HG03280 (cell line): Measurements from ENCODE around the gene CRPPA.

Source experiments
- ATAC-seq: cut with Tn5 transposase; IDR thresholded peaks from one replicate; pipeline ENCODE4 v1.9.1; 2021; ENCODE audit warnings: mild to moderate bottlenecking, moderate library complexity; ENCODE audit not compliant: unreplicated experiment

Gene CRPPA

DNA sequence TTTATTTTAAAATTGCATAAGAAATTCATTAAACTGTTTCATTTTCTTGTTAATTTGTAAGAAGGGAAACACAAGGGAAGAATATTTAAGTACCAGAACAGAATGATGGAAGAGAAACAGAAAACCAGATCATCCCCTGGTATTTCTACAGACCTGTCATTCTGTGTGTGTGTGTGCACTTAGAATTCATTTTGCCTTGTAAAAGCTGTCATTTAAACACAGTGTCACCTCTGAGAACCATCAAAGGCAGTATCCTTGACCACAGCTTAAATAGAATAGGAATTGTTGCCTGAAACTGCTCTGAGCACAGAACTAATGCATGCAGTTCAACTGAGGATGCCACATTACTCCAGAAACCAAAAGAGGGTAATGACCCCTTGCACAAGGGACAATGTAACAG is 6.8 kb upstream of the CRPPA start:
- ATAC-seq = no peak

DNA sequence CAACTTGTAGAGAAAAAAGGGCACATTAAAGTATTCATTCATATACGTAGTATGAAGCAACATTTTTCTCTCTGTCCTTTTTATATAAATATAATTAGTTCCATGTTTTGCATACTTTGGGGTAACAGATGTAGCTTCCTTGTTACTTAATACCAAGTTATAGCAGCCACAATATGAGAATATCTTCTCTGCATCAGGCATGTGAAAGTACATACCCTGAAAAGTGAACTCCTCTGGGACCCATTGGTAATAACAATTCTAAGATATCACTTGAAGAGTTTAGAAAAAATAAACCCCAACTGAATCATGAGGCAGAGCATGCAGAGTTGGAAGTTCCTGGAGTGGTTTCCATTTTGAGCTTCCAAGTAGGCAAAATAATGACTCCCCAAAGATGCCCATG is 2.4 kb upstream of the CRPPA start:
- ATAC-seq = no peak

GRCh38 chr7:16422917-16423316 is 1.6 kb upstream of the CRPPA start:
- ATAC-seq = no peak

- ATAC-seq = no peak
These were observed 731 bp upstream of the CRPPA start for GRCh38 chr7:16422103-16422435.

GRCh38 chr7:16420649-16421332 is 547 bp downstream of the CRPPA start:
- ATAC-seq = peak; percentile 90

GRCh38 chr7:16420329-16420648 is 1.0 kb downstream of the CRPPA start:
- no peak for ATAC-seq

GRCh38 chr7:16419859-16420258 is 1.5 kb downstream of the CRPPA start:
- no peak for ATAC-seq

DNA sequence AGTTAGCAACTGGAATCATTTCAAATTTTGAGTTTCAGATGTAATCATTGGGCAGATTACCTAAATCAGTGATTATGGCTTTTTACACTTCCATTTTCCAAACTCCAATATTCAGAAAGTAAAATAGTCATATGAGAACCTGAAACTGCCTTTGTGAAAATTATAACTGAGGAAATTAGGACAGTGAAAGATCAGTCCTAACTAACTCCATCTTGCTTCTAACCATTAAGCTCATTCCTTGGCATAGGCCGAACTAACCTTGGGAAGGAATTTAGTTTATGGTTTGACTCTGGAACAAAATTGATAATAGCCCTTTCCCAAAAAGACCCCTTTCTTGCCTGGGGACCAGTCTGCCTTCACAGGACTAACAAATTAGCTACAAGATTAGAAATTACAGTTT is 2.2 kb downstream of the CRPPA start:
- ATAC-seq = no peak

DNA sequence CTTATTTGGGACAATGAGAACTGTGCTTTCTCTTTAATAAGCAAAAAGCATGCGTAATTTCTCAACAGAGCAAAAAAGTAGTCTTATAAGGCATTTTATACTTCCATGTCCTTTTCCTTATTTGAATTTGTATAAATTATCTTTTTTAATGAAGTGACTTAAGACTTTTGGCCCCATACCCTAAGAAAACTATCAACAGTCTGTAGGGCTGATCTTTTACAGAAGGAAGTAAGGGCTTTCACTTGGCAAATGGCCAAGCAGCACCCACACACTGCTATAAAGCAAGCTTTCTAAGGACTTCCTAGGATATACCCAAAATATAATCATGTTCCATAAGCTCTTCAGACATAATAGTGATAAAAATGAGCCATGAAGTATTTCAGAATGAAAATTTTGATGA is 3.4 kb downstream of the CRPPA start:
- ATAC-seq = no peak

DNA sequence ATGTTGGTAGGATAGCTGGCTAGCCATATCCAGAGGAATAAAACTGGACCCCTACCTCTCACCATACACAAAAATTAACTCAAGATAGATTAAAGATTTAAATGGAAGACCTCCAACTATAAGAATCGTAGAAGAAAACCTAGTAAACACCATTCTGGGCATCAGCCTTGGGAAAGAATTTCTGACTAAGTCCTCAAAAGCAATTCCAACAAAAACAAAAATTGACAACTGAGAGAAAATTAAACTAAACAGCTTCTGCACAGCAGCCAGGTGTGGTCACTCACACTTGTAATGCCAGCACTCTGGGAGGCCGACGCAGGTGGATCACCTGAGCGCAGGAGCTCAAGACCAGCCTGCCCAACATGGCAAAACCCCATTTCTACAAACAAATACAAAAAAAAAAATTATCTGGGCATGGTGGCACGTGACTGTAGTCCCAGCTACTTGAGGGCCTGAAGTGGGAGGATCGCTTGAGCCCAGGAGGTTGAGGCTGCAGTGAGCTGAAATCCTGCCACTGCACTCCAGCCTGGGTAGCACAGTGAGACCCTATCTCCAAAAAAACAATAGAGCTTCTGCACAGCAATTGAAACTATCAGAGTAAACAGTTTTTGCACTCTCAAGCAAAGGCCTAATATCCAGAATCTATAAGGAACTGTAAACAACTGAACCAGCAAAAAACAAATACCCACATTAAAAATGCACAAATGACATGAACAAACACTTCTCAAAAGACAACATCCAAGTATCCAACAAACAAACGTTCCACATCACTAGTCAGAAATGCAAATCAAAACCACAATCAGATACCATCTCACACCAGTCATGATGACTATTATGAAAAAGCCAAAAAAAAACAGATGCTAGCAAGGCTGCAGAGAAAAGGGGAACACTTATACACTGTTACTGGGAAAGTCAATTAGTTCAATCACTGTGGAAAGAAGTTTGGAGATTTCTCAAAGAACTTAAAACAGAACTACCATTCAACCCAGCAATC is 4.8 kb downstream of the CRPPA start:
- ATAC-seq = no peak

DNA sequence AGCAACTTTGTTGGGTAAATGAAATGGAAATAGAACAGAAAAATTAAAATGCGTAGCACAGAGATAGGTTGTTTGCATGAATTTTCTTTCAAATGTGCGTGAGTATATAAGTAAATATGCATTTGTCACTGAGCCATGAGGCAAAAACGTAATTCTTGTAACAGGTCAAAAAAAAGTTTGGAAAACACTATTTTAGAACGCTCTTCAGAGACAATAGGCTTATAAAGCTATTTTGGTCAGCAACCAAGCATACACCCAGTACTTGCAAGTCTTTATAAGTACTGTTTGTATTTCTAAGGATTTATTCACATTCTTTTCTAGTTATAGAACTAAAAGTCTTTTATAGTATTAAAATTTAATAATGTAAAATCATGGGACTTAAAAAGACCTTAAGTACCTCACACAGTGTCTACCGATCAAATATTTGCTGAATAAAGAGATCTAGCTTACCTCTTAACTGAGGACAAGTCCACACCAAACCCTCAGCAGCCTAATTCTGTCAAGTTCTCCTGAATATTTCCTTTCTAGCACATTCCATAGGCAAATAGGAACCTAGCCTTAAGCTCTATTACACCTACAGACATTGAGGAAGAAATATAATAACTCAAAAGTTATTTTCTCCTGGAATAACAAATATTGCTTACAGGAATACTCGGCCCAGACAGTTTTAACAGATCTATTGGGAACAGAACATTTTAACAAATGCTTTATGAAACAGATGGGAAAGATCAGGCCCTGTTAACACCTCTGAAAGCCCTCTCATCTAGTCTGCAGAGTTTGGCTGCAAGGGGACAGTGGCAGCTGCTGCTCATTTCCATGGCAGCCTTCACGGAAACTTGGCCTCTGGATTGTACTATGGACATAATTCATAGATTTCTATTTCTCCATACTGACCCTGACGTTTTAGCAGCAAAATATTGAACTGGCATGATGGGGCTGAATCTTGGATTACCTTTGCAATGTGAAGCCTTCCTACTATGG is 8.8 kb downstream of the CRPPA start:
- ATAC-seq = no peak

- no peak for ATAC-seq
These were observed 9.9 kb downstream of the CRPPA start for GRCh38 chr7:16411391-16411790.

GRCh38 chr7:16409777-16410176 is 11.6 kb downstream of the CRPPA start:
- no peak for ATAC-seq

DNA sequence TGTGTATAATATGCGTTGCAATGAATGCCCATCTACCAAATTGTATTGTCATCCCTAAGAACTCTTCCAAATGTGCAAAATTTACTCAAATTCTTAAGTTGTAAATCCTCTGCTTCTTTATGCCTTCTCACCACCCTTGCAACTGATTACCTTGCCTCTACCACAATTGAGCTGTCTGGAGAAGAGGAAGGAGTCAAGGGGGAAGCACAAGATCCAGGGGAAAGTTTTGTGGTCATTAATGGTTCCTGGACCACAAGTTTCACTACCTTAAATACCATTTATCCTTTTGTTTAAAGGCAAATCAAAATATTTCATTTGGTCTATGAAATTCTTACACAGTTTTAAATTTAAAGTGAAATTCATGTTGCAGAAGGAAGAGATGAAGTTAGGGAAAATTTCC is 16.7 kb downstream of the CRPPA start:
- ATAC-seq = no peak

DNA sequence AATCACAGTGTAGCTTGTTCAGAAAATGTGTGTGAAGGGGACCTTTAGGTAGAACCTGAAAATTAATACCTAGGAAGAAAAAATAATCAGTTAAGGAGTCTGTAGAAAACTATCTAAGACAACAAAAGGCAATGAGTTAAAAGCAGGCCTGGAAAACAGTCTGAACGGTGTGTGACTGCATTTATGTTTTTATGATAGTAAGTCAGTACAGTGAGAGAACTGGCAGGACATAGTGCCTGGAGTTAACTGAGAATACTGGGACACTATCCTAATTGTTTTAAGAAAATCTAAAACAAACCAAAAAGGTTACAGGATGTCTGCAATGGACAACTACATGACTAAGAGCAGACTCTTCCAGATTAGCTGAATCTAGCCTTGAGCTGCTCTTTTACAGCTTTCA is 17.9 kb downstream of the CRPPA start:
- ATAC-seq = no peak

- ATAC-seq = no peak
These were observed 18.4 kb downstream of the CRPPA start for GRCh38 chr7:16402940-16403339.

GRCh38 chr7:16402091-16402490 is 19.2 kb downstream of the CRPPA start:
- no peak for ATAC-seq

DNA sequence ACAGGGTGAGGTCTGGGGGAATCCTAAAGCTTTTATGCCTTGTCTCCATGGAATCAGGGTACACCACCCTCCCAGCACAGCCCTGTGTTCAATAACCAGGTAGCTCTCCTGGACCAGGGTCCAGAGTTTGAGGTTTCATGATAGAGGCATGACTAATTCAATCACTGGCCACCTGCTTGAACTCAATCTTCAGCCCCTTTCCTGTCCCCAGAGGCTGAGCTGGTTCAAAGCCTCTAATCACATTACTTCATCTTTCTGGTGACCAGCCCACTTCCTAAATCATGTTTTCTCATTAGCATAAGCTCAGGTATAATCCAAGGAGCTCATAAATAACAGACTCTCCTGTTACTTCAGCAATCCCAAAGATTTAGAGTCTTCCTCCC is 20.5 kb downstream of the CRPPA start:
- no peak for ATAC-seq

DNA sequence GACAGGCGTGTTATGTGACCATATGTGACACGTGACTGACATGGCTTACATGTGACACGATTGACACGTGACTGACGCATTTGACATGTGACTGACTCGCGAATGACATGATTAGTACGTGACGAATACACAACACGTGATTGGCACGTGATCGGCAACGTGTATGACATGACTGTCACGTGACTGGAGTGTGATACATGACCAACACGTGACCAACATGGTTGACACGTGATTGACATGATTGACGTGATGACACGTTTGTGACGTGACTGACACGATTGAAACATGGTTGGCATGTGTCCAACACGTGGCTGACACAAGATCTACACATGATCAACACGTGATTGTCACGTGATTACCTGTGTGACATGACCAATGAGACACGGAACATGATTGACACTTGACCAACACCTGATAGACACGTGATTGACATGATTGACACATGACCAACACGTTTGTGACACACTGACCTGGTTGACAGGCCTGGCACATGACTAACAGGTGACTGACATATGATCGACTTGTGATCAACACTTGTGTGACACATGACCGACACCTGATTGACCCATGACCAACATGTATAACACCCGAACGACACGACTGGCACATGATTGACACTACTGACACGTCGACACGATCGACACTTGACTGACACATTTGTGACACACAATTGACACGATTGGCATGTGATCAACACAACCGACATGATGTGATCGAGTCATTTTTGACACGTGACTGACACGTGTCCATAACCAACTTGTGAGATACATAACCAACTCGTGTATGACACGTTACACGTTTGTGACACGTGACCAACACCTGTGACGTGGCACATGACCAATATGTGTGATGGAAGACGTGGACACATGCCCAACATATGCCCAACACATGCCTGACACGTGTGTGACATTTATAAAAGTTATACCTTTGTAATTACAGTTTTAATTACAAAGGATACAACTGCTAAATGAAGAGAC is 21.1 kb downstream of the CRPPA start:
- no peak for ATAC-seq

DNA sequence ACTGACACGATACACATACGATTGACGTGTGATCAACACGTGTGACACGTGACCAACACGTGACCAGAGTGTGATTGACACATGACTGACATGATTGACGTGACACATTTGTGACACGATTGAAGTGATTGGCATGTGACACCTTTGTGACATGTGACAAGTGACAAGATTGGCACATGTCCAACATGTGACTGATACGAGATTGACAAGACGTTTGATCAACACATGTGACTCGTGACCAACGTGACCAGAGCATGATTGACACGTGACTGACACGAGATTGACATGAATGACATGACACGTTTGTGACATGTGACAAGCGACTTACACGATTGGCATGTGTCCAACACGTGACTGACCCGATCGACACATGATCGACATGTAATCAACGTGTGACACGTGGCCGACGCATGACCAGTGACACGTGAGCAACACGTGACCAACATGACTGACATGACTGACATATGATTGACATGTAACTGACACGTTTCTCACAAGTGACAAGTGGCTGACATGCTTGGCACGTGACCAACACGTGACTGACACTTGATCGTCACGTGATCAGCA is 22.0 kb downstream of the CRPPA start:
- ATAC-seq = no peak
